HepG2 (cell line): ENCODE measurements around the gene DRAXIN. TPM values are rescaled to one million over a fixed set of nuclear protein-coding genes. Genes with fewer than 3 reads are reported as not detected.

ENCODE experiments used
- ATAC-seq: fragments of 200-7000 bp; cut with Tn5 transposase; 3 replicates; pipeline ENCODE4 v1.9.1; 2020; ENCODE audit warnings: mild to moderate bottlenecking, moderate library complexity
- BruUV-seq: library from RNA; stranded (reverse); fragments of 400-500 nt; replicated peaks from 2 replicates; lab custom pipeline; 2021; lab: Mats Ljungman, UMichigan
- CTCF ChIA-PET: fragments of 300-600 bp; formaldehyde crosslinking; extraction: SDS; loops from one replicate; lab custom pipeline; 2021; ENCODE audit warnings: low total read pairs, inconsistent platforms, low intra/inter-chr PET ratio; lab: Yijun Ruan, JAX
- POLR2A ChIA-PET: fragments of 350-600 bp; sonication (Branson Sonifier 250); formaldehyde crosslinking; loops from one replicate; lab custom pipeline; 2020; ENCODE audit warnings: antibody characterized with exemption, inconsistent platforms; lab: Yijun Ruan, JAX
- DNase-seq: peaks from one replicate; pipeline ENCODE4 v3.0.0-alpha.2; 2015; ENCODE audit warnings: low spot score
- FAIRE-seq: peaks from 3 replicates; lab custom pipeline; 2011; peaks lifted over from hg19 to GRCh38; lab: Jason Lieb, UNC
- H2AFZ ChIP-seq: one replicate; pipeline ENCODE4 v1.6.1; 2011; ENCODE audit warnings: low read length, inconsistent platforms
- H3K27ac ChIP-seq: fragments of 300-600 bp; 3 replicates; pipeline ENCODE4 v1.8.0; 2011; ENCODE audit warnings: mixed run types, mild to moderate bottlenecking, mixed read lengths, low read length, inconsistent platforms; ENCODE audit not compliant: insufficient read depth; ENCODE audit errors: extremely low read length
- H3K27me3 ChIP-seq, 2 experiments: fragments of 200-600 bp in 1 of 2; 2 replicates in 1 of 2; 3 replicates in 1 of 2; pipeline versions ENCODE4 v1.6.0 to v1.8.0; 2011; ENCODE audit warnings: low read length in 2 of 2, mild to moderate bottlenecking in 2 of 2, moderate library complexity in 2 of 2, inconsistent platforms in 1 of 2; ENCODE audit not compliant: insufficient read depth in 2 of 2, control insufficient read depth in 1 of 2
- H3K36me3 ChIP-seq, 2 experiments: fragments of 200-600 bp in 1 of 2; replicated peaks in 1 of 2; 2 replicates in 1 of 2; 3 replicates in 1 of 2; pipeline versions ENCODE4 v1.5.1 to v1.8.0; 2011; ENCODE audit warnings: low read length in 2 of 2, inconsistent platforms in 1 of 2; ENCODE audit not compliant: insufficient read depth in 2 of 2, control insufficient read depth in 1 of 2
- H3K4me1 ChIP-seq: 2 replicates; pipeline ENCODE4 v1.5.1; 2012; ENCODE audit warnings: low read length, inconsistent platforms; ENCODE audit not compliant: insufficient read depth
- H3K4me2 ChIP-seq: 2 replicates; pipeline ENCODE4 v1.6.0; 2011; ENCODE audit warnings: low read depth, low read length, inconsistent platforms
- H3K4me3 ChIP-seq, 3 experiments: fragments of 200-600 bp in 1 of 3; sonication (generic), shearing (Covaris generic) in 1 of 3; replicated peaks in 1 of 3; 2 replicates each; pipeline ENCODE4 v1.5.1; 2011 to 2016; ENCODE audit warnings: low read length in 3 of 3, inconsistent platforms in 2 of 3, low read depth in 2 of 3, mild to moderate bottlenecking in 2 of 3, control low read depth in 1 of 3, mixed read lengths in 1 of 3; ENCODE audit not compliant: insufficient read depth in 1 of 3
- H3K79me2 ChIP-seq: one replicate; pipeline ENCODE4 v1.6.1; 2011; ENCODE audit warnings: low read length, inconsistent platforms; ENCODE audit not compliant: insufficient read depth
- H3K9ac ChIP-seq: 2 replicates; pipeline ENCODE4 v1.6.0; 2011; ENCODE audit warnings: mild to moderate bottlenecking, low read depth, low read length, inconsistent platforms; ENCODE audit not compliant: insufficient read depth
- H3K9me3 ChIP-seq: 2 replicates; pipeline ENCODE4 v1.5.1; 2012; ENCODE audit warnings: mild to moderate bottlenecking, low read length
- H4K20me1 ChIP-seq: 2 replicates; pipeline ENCODE4 v1.6.0; 2011; ENCODE audit warnings: inconsistent platforms, mild to moderate bottlenecking, low read length, moderate library complexity; ENCODE audit not compliant: insufficient read depth
- NRL ChIP-seq: sonication (generic); formaldehyde crosslinking; IDR thresholded peaks from 2 replicates; pipeline ENCODE4 v1.5.0; 2020; ENCODE audit warnings: missing genetic modification reagents, mild to moderate bottlenecking, moderate library complexity, borderline replicate concordance
- RAD21 ChIP-seq: fragments of 450-650 bp; formaldehyde crosslinking; IDR thresholded peaks from 2 replicates; pipeline ENCODE4 v1.5.0; 2020; ENCODE audit warnings: mild to moderate bottlenecking
- TARDBP ChIP-seq: sonication (generic); formaldehyde crosslinking; IDR thresholded peaks from 2 replicates; pipeline ENCODE4 v1.8.0; 2022; ENCODE audit warnings: mild to moderate bottlenecking, missing genetic modification reagents
- YEATS4 ChIP-seq: sonication (generic); formaldehyde crosslinking; IDR thresholded peaks from 2 replicates; pipeline ENCODE4 v1.4.0; 2020; ENCODE audit warnings: missing genetic modification reagents, borderline replicate concordance
- ZFYVE20 ChIP-seq: sonication (generic); formaldehyde crosslinking; IDR thresholded peaks from 2 replicates; pipeline ENCODE4 v1.8.0; 2023; ENCODE audit warnings: low read depth, mild to moderate bottlenecking, moderate library complexity, missing genetic modification reagents, borderline replicate concordance
- ZNF468 ChIP-seq: sonication (generic); formaldehyde crosslinking; IDR thresholded peaks from 2 replicates; pipeline ENCODE4 v1.8.0; 2022; ENCODE audit warnings: mild to moderate bottlenecking, moderate library complexity, missing genetic modification reagents
- ZNF530 ChIP-seq: sonication (generic); formaldehyde crosslinking; IDR thresholded peaks from 2 replicates; pipeline ENCODE4 v1.5.0; 2020; ENCODE audit warnings: low read depth, mild to moderate bottlenecking, missing genetic modification reagents
- ZNF660 ChIP-seq: sonication (generic); formaldehyde crosslinking; IDR thresholded peaks from 2 replicates; pipeline ENCODE4 v1.5.1; 2020; ENCODE audit warnings: mild to moderate bottlenecking, low read depth, missing genetic modification reagents, borderline replicate concordance
- WGBS: methylation state at CpG from one replicate; pipeline ENCODE4 v1.1.6; 2017; ENCODE audit warnings: low lambda C conversion rate; 5-methylcytosine and 5-hydroxymethylcytosine counted together
- in situ Hi-C: cut with HindIII; loops from 2 replicates; pipeline ENCODE4 v1.10.0; 2017; ENCODE audit warnings: low pct_unique_long_range_greater_than_20kb; ENCODE audit not compliant: extremely low pct_ligation_motif_present
- intact Hi-C: fragments of 100-400 bp; cut with micrococcal nuclease; formaldehyde crosslinking; loops from one replicate; pipeline ENCODE4 v1.10.0; 2022; ENCODE audit not compliant: unreplicated experiment
- polyA plus RNA-seq, 8 experiments: library from polyadenylated mRNA; depleted of rRNA in 3 of 8; stranded (reverse) in 7 of 8; unstranded in 1 of 8; fragments of >200 nt; fragmentation: Illumina TruSeq in 4 of 8; extraction: Trizol in 4 of 8; gene quantifications; 2 replicates each; pipeline versions ENCODE4 v1.2.1 to v1.2.3, GENCODE V29; 2011 to 2016; ENCODE audit warnings: low read depth in 4 of 8, missing spikeins in 1 of 8, mixed read lengths in 1 of 8; ENCODE audit not compliant: insufficient read depth in 1 of 8
- total RNA-seq, 5 experiments: library from RNA; depleted of rRNA; stranded (reverse); fragments of >200 nt; fragmentation: Illumina TruSeq; extraction: Trizol; gene quantifications; 2 replicates each; pipeline ENCODE4 v1.2.3, GENCODE V29; 2016; ENCODE audit warnings: low read depth in 1 of 5
- TF ChIP-seq, protein P1 (sequence below): sonication (generic); formaldehyde crosslinking; conservative IDR thresholded peaks from 2 replicates; pipeline ENCODE4 v1.4.0; 2020; ENCODE audit warnings: missing genetic modification reagents
- TF ChIP-seq, protein P2 (sequence below): sonication (generic); formaldehyde crosslinking; IDR thresholded peaks from 2 replicates; pipeline ENCODE4 v1.8.0; 2022; ENCODE audit warnings: missing genetic modification reagents, mild to moderate bottlenecking, inconsistent platforms, borderline replicate concordance
- TF ChIP-seq, protein P3 (sequence below), 2 experiments: IDR thresholded peaks; 2 replicates each; pipeline ENCODE4 v1.6.1; 2011 to 2012; ENCODE audit warnings: low read length in 2 of 2, borderline replicate concordance in 1 of 2, low read depth in 1 of 2, mild to moderate bottlenecking in 1 of 2, moderate library complexity in 1 of 2
- TF ChIP-seq, protein P4 (sequence below): sonication (generic); formaldehyde crosslinking; IDR thresholded peaks from 2 replicates; pipeline ENCODE4 v1.8.0; 2023; ENCODE audit warnings: mild to moderate bottlenecking, missing genetic modification reagents

The DRAXIN gene
- total and polyA plus RNA-seq, 2 of the 13 experiments (the other 11 are each of a cell fraction or from before 2014, with no cell fraction given): 0.02 TPM; not detected in 1

DNA sequence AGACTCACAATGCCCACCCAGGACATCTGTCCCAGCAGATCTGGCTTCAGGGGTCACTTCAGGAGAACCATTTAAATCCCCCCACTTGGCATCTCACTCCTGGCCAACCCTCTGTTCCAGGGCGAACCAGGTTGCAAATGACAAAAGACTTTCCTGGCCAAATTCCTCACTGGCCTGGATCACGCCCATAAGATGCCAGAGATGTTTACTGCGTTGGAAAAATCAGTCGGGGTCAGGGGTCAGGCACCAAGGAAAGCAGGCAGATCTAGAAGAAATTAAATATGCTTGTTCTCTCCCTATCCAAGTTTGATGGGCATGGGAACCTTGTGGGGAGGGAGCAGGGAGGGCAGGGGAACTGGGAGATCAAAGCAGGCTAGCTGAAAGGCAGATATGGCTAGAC, 29.8 kb downstream of the DRAXIN start:
- CTCF ChIA-PET: no interaction called here
- WGBS: 5% methylated on average over 4 of the region's 4 CpGs
- TF ChIP-seq YEATS4 (CRISPR knock-in tag): no peak
- no peak for TF ChIP-seq ZNF530
- TF ChIP-seq, protein P1, sequence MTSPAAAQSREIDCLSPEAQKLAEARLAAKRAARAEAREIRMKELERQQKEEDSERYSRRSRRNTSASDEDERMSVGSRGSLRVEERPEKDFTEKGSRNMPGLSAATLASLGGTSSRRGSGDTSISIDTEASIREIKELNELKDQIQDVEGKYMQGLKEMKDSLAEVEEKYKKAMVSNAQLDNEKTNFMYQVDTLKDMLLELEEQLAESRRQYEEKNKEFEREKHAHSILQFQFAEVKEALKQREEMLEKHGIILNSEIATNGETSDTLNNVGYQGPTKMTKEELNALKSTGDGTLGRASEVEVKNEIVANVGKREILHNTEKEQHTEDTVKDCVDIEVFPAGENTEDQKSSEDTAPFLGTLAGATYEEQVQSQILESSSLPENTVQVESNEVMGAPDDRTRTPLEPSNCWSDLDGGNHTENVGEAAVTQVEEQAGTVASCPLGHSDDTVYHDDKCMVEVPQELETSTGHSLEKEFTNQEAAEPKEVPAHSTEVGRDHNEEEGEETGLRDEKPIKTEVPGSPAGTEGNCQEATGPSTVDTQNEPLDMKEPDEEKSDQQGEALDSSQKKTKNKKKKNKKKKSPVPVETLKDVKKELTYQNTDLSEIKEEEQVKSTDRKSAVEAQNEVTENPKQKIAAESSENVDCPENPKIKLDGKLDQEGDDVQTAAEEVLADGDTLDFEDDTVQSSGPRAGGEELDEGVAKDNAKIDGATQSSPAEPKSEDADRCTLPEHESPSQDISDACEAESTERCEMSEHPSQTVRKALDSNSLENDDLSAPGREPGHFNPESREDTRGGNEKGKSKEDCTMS (CRISPR knock-in tag): no peak
- TF ChIP-seq, protein P2, sequence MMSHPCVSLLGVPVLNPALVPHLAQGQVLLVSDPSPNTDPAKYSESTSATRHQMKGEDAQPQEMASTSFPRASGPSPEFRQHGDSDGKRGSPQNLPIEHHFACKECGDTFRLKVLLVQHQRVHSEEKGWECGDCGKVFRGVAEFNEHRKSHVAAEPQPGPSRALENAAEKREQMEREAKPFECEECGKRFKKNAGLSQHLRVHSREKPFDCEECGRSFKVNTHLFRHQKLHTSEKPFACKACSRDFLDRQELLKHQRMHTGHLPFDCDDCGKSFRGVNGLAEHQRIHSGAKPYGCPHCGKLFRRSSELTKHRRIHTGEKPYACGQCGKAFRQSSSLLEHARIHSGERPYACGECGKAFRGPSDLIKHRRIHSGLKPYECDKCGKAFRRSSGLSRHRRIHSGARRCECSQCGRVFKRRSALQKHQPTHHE (CRISPR knock-in tag): no peak
- TF ChIP-seq TARDBP (CRISPR knock-in tag): no peak
- TF ChIP-seq ZNF468 (CRISPR knock-in tag): no peak
- TF ChIP-seq, protein P3, sequence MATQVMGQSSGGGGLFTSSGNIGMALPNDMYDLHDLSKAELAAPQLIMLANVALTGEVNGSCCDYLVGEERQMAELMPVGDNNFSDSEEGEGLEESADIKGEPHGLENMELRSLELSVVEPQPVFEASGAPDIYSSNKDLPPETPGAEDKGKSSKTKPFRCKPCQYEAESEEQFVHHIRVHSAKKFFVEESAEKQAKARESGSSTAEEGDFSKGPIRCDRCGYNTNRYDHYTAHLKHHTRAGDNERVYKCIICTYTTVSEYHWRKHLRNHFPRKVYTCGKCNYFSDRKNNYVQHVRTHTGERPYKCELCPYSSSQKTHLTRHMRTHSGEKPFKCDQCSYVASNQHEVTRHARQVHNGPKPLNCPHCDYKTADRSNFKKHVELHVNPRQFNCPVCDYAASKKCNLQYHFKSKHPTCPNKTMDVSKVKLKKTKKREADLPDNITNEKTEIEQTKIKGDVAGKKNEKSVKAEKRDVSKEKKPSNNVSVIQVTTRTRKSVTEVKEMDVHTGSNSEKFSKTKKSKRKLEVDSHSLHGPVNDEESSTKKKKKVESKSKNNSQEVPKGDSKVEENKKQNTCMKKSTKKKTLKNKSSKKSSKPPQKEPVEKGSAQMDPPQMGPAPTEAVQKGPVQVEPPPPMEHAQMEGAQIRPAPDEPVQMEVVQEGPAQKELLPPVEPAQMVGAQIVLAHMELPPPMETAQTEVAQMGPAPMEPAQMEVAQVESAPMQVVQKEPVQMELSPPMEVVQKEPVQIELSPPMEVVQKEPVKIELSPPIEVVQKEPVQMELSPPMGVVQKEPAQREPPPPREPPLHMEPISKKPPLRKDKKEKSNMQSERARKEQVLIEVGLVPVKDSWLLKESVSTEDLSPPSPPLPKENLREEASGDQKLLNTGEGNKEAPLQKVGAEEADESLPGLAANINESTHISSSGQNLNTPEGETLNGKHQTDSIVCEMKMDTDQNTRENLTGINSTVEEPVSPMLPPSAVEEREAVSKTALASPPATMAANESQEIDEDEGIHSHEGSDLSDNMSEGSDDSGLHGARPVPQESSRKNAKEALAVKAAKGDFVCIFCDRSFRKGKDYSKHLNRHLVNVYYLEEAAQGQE (IDR thresholded peaks at IDR 0.05; ENCODE audit: borderline replicate concordance in 1 of 2, low read depth in 1 of 2, low read length in 2 of 2): no peak
- TF ChIP-seq, protein P4, sequence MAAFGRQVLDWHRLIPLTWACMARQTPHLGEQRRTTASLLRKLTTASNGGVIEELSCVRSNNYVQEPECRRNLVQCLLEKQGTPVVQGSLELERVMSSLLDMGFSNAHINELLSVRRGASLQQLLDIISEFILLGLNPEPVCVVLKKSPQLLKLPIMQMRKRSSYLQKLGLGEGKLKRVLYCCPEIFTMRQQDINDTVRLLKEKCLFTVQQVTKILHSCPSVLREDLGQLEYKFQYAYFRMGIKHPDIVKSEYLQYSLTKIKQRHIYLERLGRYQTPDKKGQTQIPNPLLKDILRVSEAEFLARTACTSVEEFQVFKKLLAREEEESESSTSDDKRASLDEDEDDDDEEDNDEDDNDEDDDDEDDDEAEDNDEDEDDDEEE (CRISPR knock-in tag): no peak
- TF ChIP-seq ZNF660 (CRISPR knock-in tag): no peak
- no peak for TF ChIP-seq RAD21
- no peak for TF ChIP-seq ZFYVE20
- TF ChIP-seq NRL (CRISPR knock-in tag): no peak
- Histone ChIP-seq H2AFZ (no peak overlapping the region), H4K20me1 (no peaks in the 10 kb centered on the region), H3K4me3 (no peak overlapping the region), H3K9ac (no peak overlapping the region), H3K79me2 (no peaks in the 10 kb centered on the region), H3K27ac (no peak overlapping the region), H3K4me2 (no peak overlapping the region), H3K9me3 (no peaks in the 10 kb centered on the region), H3K36me3 (no peaks in the 10 kb centered on the region), H3K4me1 (peaks cover 11% of the 10 kb centered on the region), H3K27me3 (peaks cover 8 to 39% of the 10 kb centered on the region in 2 experiments; a peak in 3 of 5 replicates)
- POLR2A ChIA-PET: no interaction called here
- ATAC-seq (no peak), FAIRE-seq (no peak), DNase-seq (no peak)
- no TSS peak for BruUV-seq
- intact Hi-C loops (no loop called here), in situ Hi-C loops (no loop called here)
